WERI-Rb-1 (cell line): ENCODE results near the gene SETD2.
A peak's percentile ranks its signal among the peaks of the same experiment; 100 is the strongest.

Experiments used
- DNase-seq: peaks from one replicate; pipeline ENCODE4 v3.0.0-alpha.2; 2020
- H3K27ac ChIP-seq: fragments of 250-450 bp; sonication (Bioruptor Pico); 2 replicates; pipeline ENCODE4 v1.5.1; 2020; ENCODE audit warnings: mild to moderate bottlenecking, moderate library complexity
- H3K27me3 ChIP-seq: fragments of 250-450 bp; sonication (Bioruptor Pico); 2 replicates; pipeline ENCODE4 v1.5.1; 2021; ENCODE audit warnings: mild to moderate bottlenecking, low read depth, moderate library complexity; ENCODE audit not compliant: insufficient read depth, severe bottlenecking
- H3K36me3 ChIP-seq: fragments of 250-450 bp; sonication (Bioruptor Pico); 2 replicates; pipeline ENCODE4 v1.5.1; 2020; ENCODE audit warnings: mild to moderate bottlenecking, moderate library complexity
- H3K4me3 ChIP-seq: 2 replicates; pipeline ENCODE4 v1.5.1; 2011; ENCODE audit warnings: low read depth, mild to moderate bottlenecking, control low read depth, low read length
- H3K9me3 ChIP-seq: fragments of 250-450 bp; sonication (Bioruptor Pico); 2 replicates; pipeline ENCODE4 v1.5.1; 2021; ENCODE audit warnings: mild to moderate bottlenecking, moderate library complexity; ENCODE audit not compliant: severe bottlenecking
- CTCF ChIP-seq: IDR thresholded peaks from 2 replicates; pipeline ENCODE4 v1.5.1; 2011; ENCODE audit warnings: low read depth, mild to moderate bottlenecking, control low read depth, inconsistent platforms, low read length

SETD2 gene

GRCh38 chr3:46978985-46979944 lies 184.6 kb downstream of the SETD2 start, which contains the start of gene NBEAL2:
NBEAL2 (plus strand) TSS chr3:46979666; CDS start chr3:46979862, 196 bp downstream.
- peak; percentile 97 for DNase-seq
- TF ChIP-seq CTCF = no peak
- peak within 1 kb of the TSS; percentile 79 for H3K4me3 ChIP-seq
- no peaks in the 10 kb centered on the region for H3K9me3 ChIP-seq
- peak within 1 kb of the TSS; percentile 76 for H3K27ac ChIP-seq
- no peaks in the 10 kb centered on the region for H3K27me3 ChIP-seq
- H3K36me3 ChIP-seq = peaks cover 12% of the 10 kb centered on the region

- H3K36me3 ChIP-seq = peaks cover 18% of the 10 kb centered on the region
- DNase-seq = no peak
- H3K27me3 ChIP-seq = no peaks in the 10 kb centered on the region
- no peak for TF ChIP-seq CTCF
- H3K27ac ChIP-seq = no peak overlapping the region
- no peaks in the 10 kb centered on the region for H3K9me3 ChIP-seq
- no peak overlapping the region for H3K4me3 ChIP-seq
Measured at GRCh38 chr3:46978381-46978780, 185.5 kb downstream of the SETD2 start.

DNA sequence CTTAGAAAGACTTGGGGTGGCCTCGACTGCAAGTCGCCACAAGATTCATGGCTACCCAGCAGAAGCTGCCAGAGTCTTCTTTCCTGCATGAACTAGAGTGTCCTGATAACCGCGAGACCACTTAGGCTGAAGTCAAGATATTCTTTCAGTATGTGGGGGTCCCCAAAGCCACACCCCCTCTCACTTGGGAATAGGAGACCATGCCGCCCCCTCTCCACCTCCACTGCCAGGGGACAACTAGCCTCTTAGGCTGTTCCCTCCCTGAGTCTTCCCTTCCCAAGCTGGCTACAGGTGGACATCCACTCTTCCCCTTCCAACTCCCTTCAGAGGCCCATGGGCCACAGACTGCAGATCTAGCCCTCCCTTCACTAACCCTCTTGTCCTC lies 186.1 kb downstream of the SETD2 start:
- no peak for TF ChIP-seq CTCF
- Histone ChIP-seq H3K9me3 (no peaks in the 10 kb centered on the region), H3K36me3 (peaks cover 18% of the 10 kb centered on the region), H3K27ac (no peak overlapping the region), H3K4me3 (no peak overlapping the region), H3K27me3 (no peaks in the 10 kb centered on the region)
- DNase-seq = no peak

GRCh38 chr3:46976326-46977190 lies 187.4 kb downstream of the SETD2 start, which contains the start of gene CCDC12:
CCDC12 (minus strand) TSS chr3:46976745; CDS start chr3:46976732, 13 bp downstream.
- DNase-seq = peak; percentile 96

More at GRCh38 chr3:46976326-46977190, 187.4 kb downstream of the SETD2 start, which contains the start of gene CCDC12:
- Histone ChIP-seq H3K27me3 (no peaks in the 10 kb centered on the region), H3K36me3 (peaks cover 18% of the 10 kb centered on the region), H3K4me3 (peak within 1 kb of the TSS; percentile 66), H3K27ac (peak within 1 kb of the TSS; percentile 99), H3K9me3 (no peaks in the 10 kb centered on the region)
- TF ChIP-seq CTCF = no peak
